ENCODE measurements around the gene MEF2A.

The MEF2A gene

GRCh38 chr15:99564221-99565048, 1.3 kb upstream of the MEF2A start (continued):
- no peak for TF ChIP-seq ZNF449 (tag by site-specific recombination; IDR thresholded peaks at IDR 0.05)
- no peak for TF ChIP-seq ZNF768 (tag by site-specific recombination; IDR thresholded peaks at IDR 0.05)
- TF ChIP-seq PRDM10 (tag by site-specific recombination; IDR thresholded peaks at IDR 0.05), result peak; percentile 33; the same call in 1 of the 2 replicates
- 0 out of 2 replicates have a peak, but pooled peaks have one; percentile 12 for TF ChIP-seq BCL11A (tag by site-specific recombination; IDR thresholded peaks at IDR 0.05; ENCODE audit: low read depth)
- no peak for TF ChIP-seq ZNF692 (tag by site-specific recombination; IDR thresholded peaks at IDR 0.05)
- TF ChIP-seq SP2 (tag by site-specific recombination; IDR thresholded peaks at IDR 0.05), result 0 out of 2 replicates have a peak, but pooled peaks have one; percentile 13
- TF ChIP-seq ZNF658 (tag by site-specific recombination; IDR thresholded peaks at IDR 0.05), result no peak
- no peak for TF ChIP-seq KLF17 (tag by site-specific recombination; IDR thresholded peaks at IDR 0.05)
- TF ChIP-seq ZNF140 (tag by site-specific recombination; IDR thresholded peaks at IDR 0.05), result no peak
- no peak for TF ChIP-seq ZNF529 (tag by site-specific recombination; IDR thresholded peaks at IDR 0.05; ENCODE audit: insufficient replicate concordance)
- no peak for TF ChIP-seq ZNF133 (tag by site-specific recombination; IDR thresholded peaks at IDR 0.05)
- peak; percentile 87; the same call in 1 of the 2 replicates for TF ChIP-seq ZSCAN30 (tag by site-specific recombination; IDR thresholded peaks at IDR 0.05)
- no peak for TF ChIP-seq ZNF707 (tag by site-specific recombination; IDR thresholded peaks at IDR 0.05)
- TF ChIP-seq MYNN (tag by site-specific recombination; IDR thresholded peaks at IDR 0.05; ENCODE audit: borderline replicate concordance), result no peak
- TF ChIP-seq ZSCAN4 (tag by site-specific recombination; IDR thresholded peaks at IDR 0.05), result no peak
- no peak for TF ChIP-seq ZFHX2 (tag by site-specific recombination; conservative IDR thresholded peaks at IDR 0.05)
- TF ChIP-seq ZNF280C (tag by site-specific recombination; IDR thresholded peaks at IDR 0.05), result no peak
- no peak for TF ChIP-seq ZNF629 (tag by site-specific recombination; IDR thresholded peaks at IDR 0.05)
- TF ChIP-seq GFI1B (tag by site-specific recombination; IDR thresholded peaks at IDR 0.05), result no peak
- TF ChIP-seq ZNF660 (tag by site-specific recombination; IDR thresholded peaks at IDR 0.05), result no peak
- TF ChIP-seq ZNF324 (tag by site-specific recombination; IDR thresholded peaks at IDR 0.05), result no peak
- TF ChIP-seq ZNF335 (tag by site-specific recombination; conservative IDR thresholded peaks at IDR 0.05), result peak; percentile 98
- TF ChIP-seq ZNF211 (tag by site-specific recombination; IDR thresholded peaks at IDR 0.05; ENCODE audit: low read depth), result no peak
- no peak for TF ChIP-seq SCRT2 (tag by site-specific recombination; IDR thresholded peaks at IDR 0.05)
- no peak for TF ChIP-seq ZNF639 (tag by site-specific recombination; IDR thresholded peaks at IDR 0.05)
- no peak for TF ChIP-seq ZNF311 (tag by site-specific recombination; IDR thresholded peaks at IDR 0.05; ENCODE audit: borderline replicate concordance)
- TF ChIP-seq WT1 (tag by site-specific recombination; IDR thresholded peaks at IDR 0.05), result no peak

All from HEK293 (cell line).